Kidney (tissue), 14 donors: ENCODE measurements around the gene PLEKHG3. TPM values are rescaled to one million over a fixed set of nuclear protein-coding genes. Genes with fewer than 3 reads are reported as not detected.

Source experiments
- DNase-seq, 5 donors: peaks; one replicate each; pipeline ENCODE4 v3.0.0-alpha.2; 2013 to 2020
- FAIRE-seq: peaks from 2 replicates; lab custom pipeline; 2012; peaks lifted over from hg19 to GRCh38; lab: Jason Lieb, UNC
- H3K27ac ChIP-seq, 2 donors: one replicate each; pipeline ENCODE4 v1.7.0; 2013; ENCODE audit warnings: low read depth in 2 of 2, low read length in 2 of 2, inconsistent platforms in 1 of 2
- H3K27me3 ChIP-seq: one replicate; pipeline ENCODE4 v1.7.1; 2013; ENCODE audit warnings: low read length, inconsistent platforms; ENCODE audit not compliant: control insufficient read depth, insufficient read depth
- H3K36me3 ChIP-seq, 3 donors: one replicate each; pipeline versions ENCODE4 v1.7.0 to v1.7.1; 2013; ENCODE audit warnings: low read length in 3 of 3, control low read depth in 1 of 3, inconsistent platforms in 1 of 3; ENCODE audit not compliant: insufficient read depth in 3 of 3, control insufficient read depth in 2 of 3
- H3K4me1 ChIP-seq, 3 donors: one replicate each; pipeline versions ENCODE4 v1.7.0 to v1.7.1; 2013; ENCODE audit warnings: low read length in 3 of 3, inconsistent platforms in 1 of 3, low read depth in 1 of 3; ENCODE audit not compliant: control insufficient read depth in 2 of 3, insufficient read depth in 2 of 3
- H3K4me3 ChIP-seq, 3 donors: one replicate each; pipeline versions ENCODE4 v1.7.0 to v1.8.1; 2013; ENCODE audit warnings: low read length in 3 of 3, control low read depth in 1 of 3, inconsistent platforms in 1 of 3
- H3K9ac ChIP-seq, 3 donors: one replicate each; pipeline versions ENCODE4 v1.7.0 to v1.7.1; 2013; ENCODE audit warnings: low read length in 3 of 3, control low read depth in 1 of 3, inconsistent platforms in 1 of 3
- H3K9me3 ChIP-seq, 3 donors: one replicate each; pipeline versions ENCODE4 v1.7.0 to v1.7.1; 2013; ENCODE audit warnings: low read length in 3 of 3, control low read depth in 1 of 3, inconsistent platforms in 1 of 3; ENCODE audit not compliant: control insufficient read depth in 2 of 3, insufficient read depth in 1 of 3
- intact Hi-C: fragments of 100-400 bp; cut with DNase I; formaldehyde crosslinking; loops from one replicate; pipeline ENCODE4 v1.11.1; 2022
- polyA plus RNA-seq: library from polyadenylated mRNA; stranded (reverse); fragments of 350-450 nt; fragmentation: Illumina TruSeq; extraction: RNeasy Lipid Tissue Mini Kit (QIAGEN cat#74804); gene quantifications from one replicate; pipeline ENCODE4 v1.2.3, GENCODE V29; 2014; ENCODE audit warnings: low read depth, low replicate concordance; ENCODE audit not compliant: insufficient read depth
- total RNA-seq: library from RNA; stranded (reverse); fragmentation: NEBNext Ultra II Directional; extraction: Animal tissue kit (Norgen Biotek cat#: 25700); gene quantifications from one replicate; pipeline ENCODE4 v1.2.1, GENCODE V29; 2021
- TF ChIP-seq, protein P1 (sequence below): IDR thresholded peaks from 3 replicates; pipeline ENCODE4 v1.5.1; 2012; ENCODE audit warnings: mild to moderate bottlenecking, moderate library complexity, borderline replicate concordance; ENCODE audit not compliant: insufficient read depth; ENCODE audit errors: extremely low read depth
- donor health status: control.
- donor health status: control.
- donor health status: control.
- donor health status: control.
- donor health status: control.
- donor health status: DM: yes; HTN: yes; CAD: no.
- donor health status: Normal renal cell carcinoma (clear cell type).

Gene PLEKHG3
- total and polyA plus RNA-seq, 2 donors from 2014 or later = 51.9 to 127 TPM

DNA sequence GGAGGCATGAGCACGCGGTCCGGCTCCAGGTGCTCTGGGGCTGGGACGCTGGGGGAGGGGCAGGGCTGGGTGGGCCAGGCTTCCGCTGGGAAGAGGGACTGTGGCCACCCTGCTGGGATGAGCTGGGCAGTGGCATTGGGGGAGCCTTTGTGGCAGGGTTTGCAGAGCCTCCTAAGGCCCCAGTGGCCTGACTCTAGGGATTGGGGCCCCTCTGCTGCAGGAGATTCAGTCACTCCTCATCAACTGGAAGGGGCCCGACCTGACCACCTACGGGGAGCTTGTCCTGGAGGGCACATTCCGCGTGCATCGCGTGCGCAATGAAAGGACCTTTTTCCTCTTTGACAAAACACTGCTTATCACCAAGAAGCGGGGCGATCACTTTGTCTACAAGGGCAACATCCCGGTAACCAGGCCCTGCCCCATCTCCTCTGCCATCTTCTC is 26.9 kb downstream of the PLEKHG3 start:
- no peak overlapping the region for H3K27ac ChIP-seq
- no peak overlapping the region for H3K9ac ChIP-seq
- peaks cover 8 to 49% (median 35%) of the 10 kb centered on the region in 3 donors for H3K36me3 ChIP-seq
- DNase-seq (peak in 2 of 5 donors; percentile 25 to 59), FAIRE-seq (no peak)
- no peaks in the 10 kb centered on the region for H3K27me3 ChIP-seq
- intact Hi-C loops = no loop called here
- peaks cover 0 to 12% (median 7%) of the 10 kb centered on the region in 3 donors for H3K4me1 ChIP-seq
- H3K9me3 ChIP-seq = no peaks in the 10 kb centered on the region
- H3K4me3 ChIP-seq = no peak overlapping the region
- TF ChIP-seq, protein P1, sequence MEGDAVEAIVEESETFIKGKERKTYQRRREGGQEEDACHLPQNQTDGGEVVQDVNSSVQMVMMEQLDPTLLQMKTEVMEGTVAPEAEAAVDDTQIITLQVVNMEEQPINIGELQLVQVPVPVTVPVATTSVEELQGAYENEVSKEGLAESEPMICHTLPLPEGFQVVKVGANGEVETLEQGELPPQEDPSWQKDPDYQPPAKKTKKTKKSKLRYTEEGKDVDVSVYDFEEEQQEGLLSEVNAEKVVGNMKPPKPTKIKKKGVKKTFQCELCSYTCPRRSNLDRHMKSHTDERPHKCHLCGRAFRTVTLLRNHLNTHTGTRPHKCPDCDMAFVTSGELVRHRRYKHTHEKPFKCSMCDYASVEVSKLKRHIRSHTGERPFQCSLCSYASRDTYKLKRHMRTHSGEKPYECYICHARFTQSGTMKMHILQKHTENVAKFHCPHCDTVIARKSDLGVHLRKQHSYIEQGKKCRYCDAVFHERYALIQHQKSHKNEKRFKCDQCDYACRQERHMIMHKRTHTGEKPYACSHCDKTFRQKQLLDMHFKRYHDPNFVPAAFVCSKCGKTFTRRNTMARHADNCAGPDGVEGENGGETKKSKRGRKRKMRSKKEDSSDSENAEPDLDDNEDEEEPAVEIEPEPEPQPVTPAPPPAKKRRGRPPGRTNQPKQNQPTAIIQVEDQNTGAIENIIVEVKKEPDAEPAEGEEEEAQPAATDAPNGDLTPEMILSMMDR = no peak

DNA sequence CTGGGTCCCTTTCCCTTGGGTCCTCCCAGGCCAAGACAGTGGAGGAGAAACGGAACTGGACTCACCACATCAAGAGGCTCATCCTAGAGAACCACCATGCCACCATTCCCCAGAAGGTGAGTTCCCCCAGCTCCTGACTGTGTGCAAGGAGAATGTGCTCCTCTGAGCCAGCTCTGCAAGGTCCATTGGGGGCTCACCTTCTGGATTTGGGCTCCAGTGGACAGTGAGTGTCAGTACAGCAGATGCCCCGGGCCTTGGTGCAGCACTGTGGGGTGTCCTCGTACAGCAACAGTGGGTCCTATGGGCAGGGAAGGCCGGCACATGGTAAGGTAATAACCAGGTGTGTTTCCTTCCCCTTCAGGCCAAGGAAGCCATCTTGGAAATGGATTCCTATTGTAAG is 27.8 kb downstream of the PLEKHG3 start:
- Histone ChIP-seq H3K4me3 (no peak overlapping the region), H3K27ac (no peak overlapping the region), H3K9ac (no peak overlapping the region), H3K36me3 (peaks cover 8 to 49% (median 35%) of the 10 kb centered on the region in 3 donors), H3K27me3 (no peaks in the 10 kb centered on the region), H3K4me1 (peaks cover 0 to 12% (median 12%) of the 10 kb centered on the region in 3 donors), H3K9me3 (no peaks in the 10 kb centered on the region)
- FAIRE-seq (no peak), DNase-seq (peak in 2 of 5 donors; percentile 31 to 37)
- TF ChIP-seq, protein P1 = no peak
- intact Hi-C loops = no loop called here

DNA sequence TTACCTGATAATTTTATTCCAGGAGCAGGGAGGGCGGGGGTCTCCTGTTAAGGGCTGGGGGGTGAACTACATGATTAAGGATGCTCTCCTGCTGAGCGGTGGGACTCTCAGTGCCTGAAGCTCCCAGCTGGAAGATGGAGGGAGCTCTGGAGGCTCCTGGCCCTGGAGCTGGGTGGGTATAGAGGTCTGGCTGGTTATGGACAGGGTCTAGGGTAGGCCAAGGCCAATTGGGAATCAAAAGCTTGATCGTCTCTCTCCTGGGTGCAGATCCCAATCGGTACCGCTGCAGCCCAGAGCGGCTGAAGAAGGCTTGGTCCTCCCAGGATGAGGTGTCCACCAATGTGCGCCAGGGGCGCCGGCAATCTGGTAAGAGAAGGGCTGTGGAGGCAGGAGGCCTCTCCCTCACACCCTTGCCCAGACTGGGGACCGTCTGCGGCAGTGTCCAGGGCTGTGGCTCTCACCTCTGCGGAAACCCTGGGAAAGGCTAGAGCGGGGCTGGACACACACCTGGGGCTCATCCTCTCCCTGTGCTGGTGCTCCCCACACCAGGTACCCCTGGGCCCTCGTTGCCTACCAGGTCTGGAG is 28.4 kb downstream of the PLEKHG3 start:
- Histone ChIP-seq H3K4me3 (no peak overlapping the region), H3K36me3 (peaks cover 8 to 47% (median 35%) of the 10 kb centered on the region in 3 donors)
- no peak for FAIRE-seq

More for the DNA sequence above, 28.4 kb downstream of the PLEKHG3 start:
- Histone ChIP-seq H3K9ac (no peak overlapping the region), H3K27ac (no peak overlapping the region), H3K9me3 (no peaks in the 10 kb centered on the region), H3K27me3 (no peaks in the 10 kb centered on the region), H3K4me1 (peaks cover 0 to 17% (median 16%) of the 10 kb centered on the region in 3 donors)
- intact Hi-C loops = no loop called here
- TF ChIP-seq, protein P1 = no peak
- peak in 2 of 5 donors; percentile 31 to 52 for DNase-seq
